BLaER1 treated with 17β-estradiol and CSF1 and Interleukin-3, amounts not matched to agents 10 nM and 100 nM (cell line): ENCODE data around the gene DCLRE1A.
"Not testable (repeated sequence)": the region's sequence is repeated elsewhere in the genome, so short reads cannot be mapped to it uniquely, and the experiment has no call there.

Experiments
- H3K27ac ChIP-seq, 11 experiments: shearing (Covaris generic); formaldehyde crosslinking; 2 replicates each; pipeline ENCODE4 v1.8.1; 2022
- H3K27me3 ChIP-seq, 11 experiments: shearing (Covaris generic); formaldehyde crosslinking; 2 replicates each; pipeline ENCODE4 v1.8.1; 2022
- H3K36me3 ChIP-seq, 11 experiments: shearing (Covaris generic); formaldehyde crosslinking; 2 replicates each; pipeline ENCODE4 v1.8.1; 2022
- H3K4me1 ChIP-seq, 10 experiments: shearing (Covaris generic); formaldehyde crosslinking; 2 replicates each; pipeline ENCODE4 v1.8.1; 2022
- H3K4me2 ChIP-seq, 11 experiments: shearing (Covaris generic); formaldehyde crosslinking; 2 replicates each; pipeline ENCODE4 v1.8.1; 2022
- H3K4me3 ChIP-seq, 10 experiments: shearing (Covaris generic); formaldehyde crosslinking; 2 replicates each; pipeline ENCODE4 v1.8.1; 2022
- H3K9ac ChIP-seq, 11 experiments: shearing (Covaris generic); formaldehyde crosslinking; 2 replicates each; pipeline ENCODE4 v1.8.1; 2022
- H3K9me3 ChIP-seq, 11 experiments: shearing (Covaris generic); formaldehyde crosslinking; replicated peaks in 1 of 11; 2 replicates each; pipeline ENCODE4 v1.8.1; 2022
- H4K20me1 ChIP-seq, 11 experiments: shearing (Covaris generic); formaldehyde crosslinking; 2 replicates each; pipeline ENCODE4 v1.8.1; 2022
- Cebpa-rat ChIP-seq, 11 experiments: shearing (Covaris generic); IDR thresholded peaks; 2 replicates each; pipeline ENCODE4 v1.8.1; 2022

The DCLRE1A gene

GRCh38 chr10:113822174-113822573, 31.7 kb downstream of the DCLRE1A start:
- Histone ChIP-seq H3K9ac (no peak overlapping the region), H3K27ac (no peak overlapping the region), H3K36me3 (no peaks in the 10 kb centered on the region), H3K27me3 (no peaks in the 10 kb centered on the region), H3K4me2 (no peak overlapping the region), H4K20me1 (no peaks in the 10 kb centered on the region), H3K9me3 (peaks cover 0 to 26% (median 16%) of the 10 kb centered on the region in 11 experiments; a peak in 16 of 22 replicates), H3K4me3 (no peak overlapping the region), H3K4me1 (no peaks in the 10 kb centered on the region)
- no peak for TF ChIP-seq Cebpa-rat (IDR thresholded peaks at IDR 0.05)

- not testable (repeated sequence) for H4K20me1 ChIP-seq, H3K4me3 ChIP-seq, H3K4me2 ChIP-seq, H3K27me3 ChIP-seq, H3K27ac ChIP-seq, H3K4me1 ChIP-seq, H3K9ac ChIP-seq, H3K36me3 ChIP-seq
- peaks cover 0 to 19% (median 11%) of the 10 kb centered on the region in 11 experiments; a peak in 12 of 22 replicates for H3K9me3 ChIP-seq
Measured at GRCh38 chr10:113821306-113821705, 32.6 kb downstream of the DCLRE1A start.

- Histone ChIP-seq H4K20me1 (no peaks in the 10 kb centered on the region), H3K9me3 (peaks cover 0 to 12% (median 9%) of the 10 kb centered on the region in 11 experiments; a peak in 11 of 22 replicates), H3K4me3 (no peak overlapping the region), H3K4me1 (no peaks in the 10 kb centered on the region), H3K27me3 (no peaks in the 10 kb centered on the region), H3K27ac (no peak overlapping the region), H3K9ac (no peak overlapping the region), H3K36me3 (no peaks in the 10 kb centered on the region), H3K4me2 (no peak overlapping the region)
- no peak for TF ChIP-seq Cebpa-rat (IDR thresholded peaks at IDR 0.05)
Measured at GRCh38 chr10:113820507-113820906, 33.4 kb downstream of the DCLRE1A start.

DNA sequence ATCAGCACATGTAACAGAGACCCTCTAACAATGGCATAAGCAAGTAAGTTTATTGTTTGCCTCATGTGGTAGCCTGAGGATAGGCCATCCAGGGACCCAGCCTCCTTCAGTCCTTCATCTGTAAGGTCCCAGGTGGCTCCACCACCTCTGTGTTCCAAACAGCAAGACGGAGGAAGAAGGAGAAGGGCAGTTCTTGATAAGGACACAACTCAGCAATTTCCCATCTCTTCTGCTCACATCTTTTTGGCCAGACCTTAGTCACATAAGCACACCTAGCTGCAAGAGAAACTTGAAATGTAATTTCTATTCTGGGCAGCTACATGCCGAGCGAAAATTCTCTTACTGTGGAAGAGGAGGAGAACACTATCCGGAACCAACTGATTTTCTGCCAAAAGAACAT, 33.9 kb downstream of the DCLRE1A start:
- Histone ChIP-seq H3K4me2 (no peak overlapping the region), H3K36me3 (no peaks in the 10 kb centered on the region), H3K27ac (no peak overlapping the region), H4K20me1 (no peaks in the 10 kb centered on the region), H3K9me3 (peaks cover 0 to 7% (median 4%) of the 10 kb centered on the region in 11 experiments; a peak in 6 of 22 replicates), H3K4me3 (no peak overlapping the region), H3K9ac (no peak overlapping the region), H3K4me1 (no peaks in the 10 kb centered on the region), H3K27me3 (no peaks in the 10 kb centered on the region)
- no peak for TF ChIP-seq Cebpa-rat (IDR thresholded peaks at IDR 0.05)

- not testable (repeated sequence) for H3K9me3 ChIP-seq, H3K27ac ChIP-seq, H3K4me1 ChIP-seq, H3K4me2 ChIP-seq, H3K4me3 ChIP-seq, H3K36me3 ChIP-seq, H4K20me1 ChIP-seq, H3K9ac ChIP-seq, H3K27me3 ChIP-seq
Measured at GRCh38 chr10:113814700-113815099, 39.2 kb downstream of the DCLRE1A start.

DNA sequence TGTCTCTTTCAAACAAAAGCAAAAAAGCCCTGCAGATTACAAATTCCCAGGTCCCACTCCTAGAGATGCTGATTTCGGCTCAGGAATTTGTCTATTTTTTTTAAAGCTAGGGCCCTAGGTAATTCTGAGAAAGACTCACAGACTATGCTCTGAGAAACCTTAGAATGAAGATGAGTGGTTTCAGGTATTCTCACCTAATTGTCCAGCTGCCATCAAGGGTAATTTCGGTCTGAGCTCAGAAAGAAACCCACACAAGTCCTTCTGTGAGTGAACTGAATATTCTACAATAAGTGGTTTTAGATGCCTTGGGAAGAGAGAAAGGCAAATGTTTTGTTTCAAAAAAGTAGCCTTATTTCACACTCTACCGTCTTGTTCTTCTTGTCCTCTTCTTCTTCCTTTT, 45.7 kb downstream of the DCLRE1A start:
- Histone ChIP-seq H3K27ac (no peak overlapping the region), H3K4me3 (no peak overlapping the region), H3K4me2 (no peak overlapping the region), H3K9me3 (no peaks in the 10 kb centered on the region), H3K36me3 (no peaks in the 10 kb centered on the region), H3K9ac (no peak overlapping the region), H3K27me3 (no peaks in the 10 kb centered on the region), H3K4me1 (peaks cover 0 to 3% (median 0%) of the 10 kb centered on the region in 10 experiments; a peak in 5 of 20 replicates), H4K20me1 (no peaks in the 10 kb centered on the region)
- no peak for TF ChIP-seq Cebpa-rat (IDR thresholded peaks at IDR 0.05)

GRCh38 chr10:113806503-113806902, 47.4 kb downstream of the DCLRE1A start:
- Histone ChIP-seq H3K9ac (no peak overlapping the region), H3K27me3 (no peaks in the 10 kb centered on the region), H3K36me3 (no peaks in the 10 kb centered on the region), H3K4me2 (no peak overlapping the region), H3K4me3 (no peak overlapping the region), H3K27ac (no peak overlapping the region), H4K20me1 (no peaks in the 10 kb centered on the region), H3K9me3 (no peaks in the 10 kb centered on the region), H3K4me1 (peaks cover 0 to 10% (median 0%) of the 10 kb centered on the region in 10 experiments; a peak in 7 of 20 replicates)
- TF ChIP-seq Cebpa-rat (IDR thresholded peaks at IDR 0.05), result no peak

DNA sequence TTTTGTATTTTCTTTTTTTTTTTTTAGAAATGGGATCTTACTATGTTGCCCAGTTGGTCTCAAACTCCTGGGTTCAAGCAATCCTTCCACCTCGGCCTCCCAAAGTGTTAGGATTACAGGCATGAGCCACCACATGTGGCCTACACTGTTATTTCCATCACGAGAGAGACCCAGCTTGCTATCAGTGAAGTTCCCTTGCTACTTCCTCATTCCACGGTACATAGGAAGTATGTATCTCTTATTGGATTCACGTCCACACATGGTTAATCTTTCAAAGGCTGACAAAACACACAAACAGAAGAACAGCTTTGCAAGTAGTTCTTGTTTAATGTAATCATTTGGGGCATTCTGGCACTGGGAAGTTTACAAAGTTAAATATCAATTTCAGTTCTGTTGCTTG, 50.9 kb downstream of the DCLRE1A start:
- Histone ChIP-seq H3K9me3 (no peaks in the 10 kb centered on the region), H3K36me3 (no peaks in the 10 kb centered on the region), H3K27ac (peak overlapping the region in 1 of 11 experiments; percentile 17; a peak in 1 of 22 replicates), H3K27me3 (no peaks in the 10 kb centered on the region), H3K4me1 (peaks cover 0 to 10% (median 0%) of the 10 kb centered on the region in 10 experiments; a peak in 7 of 20 replicates), H3K4me2 (peak overlapping the region in 5 of 11 experiments; percentile 1 to 23 (median 9); a peak in 7 of 22 replicates), H4K20me1 (no peaks in the 10 kb centered on the region), H3K4me3 (no peak overlapping the region), H3K9ac (no peak overlapping the region)
- TF ChIP-seq Cebpa-rat (IDR thresholded peaks at IDR 0.05), result no peak

DNA sequence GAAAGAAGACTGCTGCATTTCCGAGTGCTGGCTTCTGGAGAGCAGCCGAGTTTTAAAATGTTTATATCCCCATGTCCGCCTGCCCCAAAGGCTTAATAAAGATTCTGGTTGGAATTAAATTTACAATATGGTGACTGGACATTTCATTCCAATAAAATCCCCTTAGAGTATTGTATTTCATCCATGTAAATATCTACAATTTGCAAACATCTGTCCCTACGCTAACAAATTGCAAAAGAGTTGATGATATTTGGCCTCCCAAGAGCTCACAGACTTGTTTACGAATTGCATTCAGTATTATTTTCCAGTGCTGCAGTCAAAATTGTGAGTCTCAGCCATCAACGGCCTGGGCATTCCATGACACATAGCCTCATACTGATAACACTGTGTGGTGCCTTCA, 52.3 kb downstream of the DCLRE1A start:
- H3K9ac ChIP-seq, result no peak overlapping the region
- no peaks in the 10 kb centered on the region for H3K36me3 ChIP-seq
- no peaks in the 10 kb centered on the region for H3K27me3 ChIP-seq
- H3K4me1 ChIP-seq, result peaks cover 0 to 10% (median 0%) of the 10 kb centered on the region in 10 experiments; a peak in 7 of 20 replicates
- no peaks in the 10 kb centered on the region for H3K9me3 ChIP-seq
- no peak overlapping the region for H3K4me2 ChIP-seq
- no peak overlapping the region for H3K27ac ChIP-seq
- no peak overlapping the region for H3K4me3 ChIP-seq
- no peaks in the 10 kb centered on the region for H4K20me1 ChIP-seq
- no peak for TF ChIP-seq Cebpa-rat (IDR thresholded peaks at IDR 0.05)

DNA sequence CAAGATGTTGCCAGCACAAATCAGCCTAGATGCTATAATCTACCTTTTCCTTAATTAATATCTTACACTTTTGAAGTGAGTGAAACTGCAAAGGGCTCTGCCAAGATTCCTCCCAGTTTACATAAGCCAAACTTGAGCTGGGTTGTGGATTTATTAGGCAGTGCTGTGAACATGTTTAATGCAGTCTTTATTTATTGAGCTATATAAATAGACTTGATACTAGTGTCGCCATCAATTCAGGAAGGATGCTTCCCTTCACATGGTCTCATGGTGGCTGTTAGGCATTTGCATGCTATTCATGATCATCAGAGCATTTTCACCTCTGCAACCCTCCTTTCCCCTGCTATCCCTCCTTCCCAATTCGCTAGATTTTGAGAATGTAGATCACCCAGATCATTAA, 62.2 kb downstream of the DCLRE1A start:
- Histone ChIP-seq H3K4me1 (peaks cover 0 to 27% (median 3%) of the 10 kb centered on the region in 10 experiments; a peak in 9 of 20 replicates), H4K20me1 (no peaks in the 10 kb centered on the region), H3K27me3 (no peaks in the 10 kb centered on the region), H3K27ac (no peak overlapping the region), H3K36me3 (no peaks in the 10 kb centered on the region), H3K4me3 (no peak overlapping the region), H3K9me3 (0 out of 22 replicates have a peak, but pooled peaks cover 0 to 5% (median 0%) of the 10 kb centered on the region in 11 experiments), H3K9ac (no peak overlapping the region), H3K4me2 (no peak overlapping the region)
- TF ChIP-seq Cebpa-rat (IDR thresholded peaks at IDR 0.05), result no peak
